K562 (cell line): ENCODE measurements around the gene CHD3. TPM values are rescaled to one million over a fixed set of nuclear protein-coding genes. Genes with fewer than 3 reads are reported as not detected.
A peak's percentile ranks its signal among the peaks of the same experiment; 100 is the strongest.

Experiments
- CEBPB ChIP-seq: fragments of 450-650 bp; IDR thresholded peaks from 2 replicates; pipeline ENCODE4 v1.6.1; 2016; ENCODE audit warnings: missing genetic modification characterization, missing compliant biosample characterization
- E2F3 ChIP-seq: fragments of 250-450 bp; sonication (Bioruptor Pico); IDR thresholded peaks from 2 replicates; pipeline ENCODE4 v1.4.0; 2020; ENCODE audit warnings: mild to moderate bottlenecking
- ELF2 ChIP-seq: fragments of 250-450 bp; sonication (Bioruptor Pico); IDR thresholded peaks from 2 replicates; pipeline ENCODE4 v1.5.0; 2021; ENCODE audit warnings: mild to moderate bottlenecking
- FOXM1 ChIP-seq, 2 experiments: fragments of 450-650 bp in 1 of 2; sonication (generic) in 1 of 2; formaldehyde crosslinking in 1 of 2; IDR thresholded peaks; 2 replicates each; pipeline versions ENCODE4 v1.6.1 to v1.9.0; 2017 to 2022; ENCODE audit warnings: low read depth in 2 of 2, mild to moderate bottlenecking in 2 of 2, missing genetic modification reagents in 1 of 2, moderate library complexity in 1 of 2
- FOXP4 ChIP-seq: sonication (generic); formaldehyde crosslinking; IDR thresholded peaks from 2 replicates; pipeline ENCODE4 v1.8.0; 2022; ENCODE audit warnings: mild to moderate bottlenecking, missing genetic modification reagents, borderline replicate concordance
- HDAC6 ChIP-seq: IDR thresholded peaks from 2 replicates; pipeline ENCODE4 v1.6.1; 2012; ENCODE audit warnings: low read depth, mild to moderate bottlenecking, control low read depth, inconsistent platforms, low read length, moderate library complexity
- ILF3 ChIP-seq: fragments of 450-650 bp; IDR thresholded peaks from 2 replicates; pipeline ENCODE4 v1.6.1; 2018; ENCODE audit warnings: antibody characterized with exemption, mild to moderate bottlenecking, moderate library complexity, borderline replicate concordance
- MAX ChIP-seq: sonication (generic); formaldehyde crosslinking; IDR thresholded peaks from 2 replicates; pipeline ENCODE4 v1.9.0; 2022; ENCODE audit warnings: mild to moderate bottlenecking, missing genetic modification reagents
- NCOA6 ChIP-seq: fragments of 450-650 bp; IDR thresholded peaks from 2 replicates; pipeline ENCODE4 v1.6.1; 2017; ENCODE audit warnings: mild to moderate bottlenecking
- NFYB ChIP-seq: IDR thresholded peaks from 2 replicates; pipeline ENCODE4 v1.6.1; 2011; ENCODE audit warnings: mild to moderate bottlenecking, moderate library complexity; ENCODE audit not compliant: insufficient read length; ENCODE audit errors: extremely low read depth
- PKNOX1 ChIP-seq: fragments of 450-650 bp; IDR thresholded peaks from 2 replicates; pipeline ENCODE4 v1.6.1; 2016
- POLR3A ChIP-seq: IDR thresholded peaks from 2 replicates; pipeline ENCODE4 v1.6.1; 2011; ENCODE audit warnings: borderline replicate concordance, mild to moderate bottlenecking, moderate library complexity; ENCODE audit not compliant: insufficient read length, insufficient read depth; ENCODE audit errors: extremely low read depth
- POLR3G ChIP-seq: IDR thresholded peaks from 2 replicates; pipeline ENCODE4 v1.6.1; 2011; ENCODE audit not compliant: insufficient read length, insufficient replicate concordance; ENCODE audit errors: extremely low read depth
- SMAD2 ChIP-seq: fragments of 150-350 bp; IDR thresholded peaks from 2 replicates; pipeline ENCODE4 v1.6.1; 2014; ENCODE audit warnings: low read depth, mild to moderate bottlenecking, low read length
- SMARCA5 ChIP-seq: fragments of 450-650 bp; IDR thresholded peaks from 2 replicates; pipeline ENCODE4 v1.6.1; 2016
- SRF ChIP-seq, 2 experiments: fragments of 250-450, 450-650 bp in 1 of 2; sonication (Bioruptor Pico) in 1 of 2; sonication (generic) in 1 of 2; formaldehyde crosslinking; IDR thresholded peaks; 2 replicates each; pipeline versions ENCODE4 v1.5.0 to v1.5.1; 2020 to 2022; ENCODE audit warnings: mild to moderate bottlenecking in 1 of 2, missing genetic modification reagents in 1 of 2
- SRSF1 ChIP-seq: fragments of 200-400 bp; formaldehyde crosslinking; IDR thresholded peaks from 2 replicates; pipeline ENCODE4 v1.6.1; 2017; ENCODE audit warnings: mild to moderate bottlenecking, low read depth, low read length, moderate library complexity
- TOE1 ChIP-seq, 2 experiments: fragments of 450-650 bp in 1 of 2; sonication (generic) in 1 of 2; formaldehyde crosslinking in 1 of 2; IDR thresholded peaks; 2 replicates each; pipeline versions ENCODE4 v1.7.1 to v1.8.0; 2016 to 2022; ENCODE audit warnings: borderline replicate concordance in 2 of 2, mild to moderate bottlenecking in 2 of 2, antibody characterized with exemption in 1 of 2, inconsistent platforms in 1 of 2, low read depth in 1 of 2, missing genetic modification reagents in 1 of 2, moderate library complexity in 1 of 2
- ZBTB7A ChIP-seq: IDR thresholded peaks from 2 replicates; pipeline ENCODE4 v1.6.1; 2011; ENCODE audit warnings: low read depth, mild to moderate bottlenecking, low read length, moderate library complexity, borderline replicate concordance; ENCODE audit not compliant: control insufficient read depth
- ZEB2 ChIP-seq: fragments of 450-650 bp; IDR thresholded peaks from 2 replicates; pipeline ENCODE4 v1.6.1; 2016
- ZNF253 ChIP-seq: fragments of 250-450 bp; sonication (Bioruptor Pico); conservative IDR thresholded peaks from 2 replicates; pipeline ENCODE4 v1.6.1; 2021; ENCODE audit warnings: mild to moderate bottlenecking
- ZNF398 ChIP-seq: fragments of 250-450 bp; sonication (Bioruptor Pico); IDR thresholded peaks from 2 replicates; pipeline ENCODE4 v1.8.0; 2021; ENCODE audit warnings: moderate library complexity, mild to moderate bottlenecking, inconsistent platforms
- polyA plus RNA-seq, 8 experiments: library from polyadenylated mRNA; depleted of rRNA in 4 of 8; stranded (reverse) in 5 of 8; unstranded in 3 of 8; fragments of >200 nt; fragmentation: Nextera tagmentation in 2 of 8; fragmentation: Illumina TruSeq in 1 of 8; extraction: Ambion mirVana in 2 of 8; extraction: Trizol in 1 of 8; gene quantifications; 2 replicates each; pipeline versions ENCODE4 v1.2.1 to v1.2.3, GENCODE V29; 2011 to 2014; ENCODE audit warnings: inconsistent platforms in 1 of 8, missing spikeins in 1 of 8
- total RNA-seq, 7 experiments: library from RNA; depleted of rRNA in 6 of 7; stranded (reverse); fragments of >200 nt in 6 of 7; fragmentation: Illumina TruSeq in 2 of 7; extraction: Trizol in 2 of 7; gene quantifications; 2 replicates each; pipeline versions ENCODE4 v1.2.1 to v1.2.3, GENCODE V29; 2011 to 2021; ENCODE audit warnings: low replicate concordance in 1 of 7

CHD3 gene
- total and polyA plus RNA-seq, 9 of the 15 experiments (the other 6 are each of a cell fraction or from before 2014, with no cell fraction given), result 0.39 to 38.2 (median 21.2) TPM

GRCh38 chr17:7915611-7916384, 27.2 kb downstream of the CHD3 start, which contains the start of gene RNF227 (continued):
- TF ChIP-seq NFYB, result peak; percentile 41
- no peak for TF ChIP-seq HDAC6
- TF ChIP-seq ZNF398 (CRISPR knock-in tag), result no peak
- peak; percentile 94; the same call in 1 of the 2 replicates for TF ChIP-seq FOXP4 (CRISPR knock-in tag)
- TF ChIP-seq NCOA6, result no peak
- TF ChIP-seq POLR3A, result no peak
- TF ChIP-seq ELF2 (CRISPR knock-in tag), result no peak
- TF ChIP-seq SRSF1, result no peak
- TF ChIP-seq FOXM1 (IDR thresholded peaks at IDR 0.05; ENCODE audit: low read depth), result no peak
- TF ChIP-seq FOXM1 (CRISPR knock-in tag; IDR thresholded peaks at IDR 0.05; ENCODE audit: low read depth), result no peak
- peak; percentile 96 for TF ChIP-seq MAX (CRISPR knock-in tag)
- TF ChIP-seq PKNOX1, result no peak
- no peak for TF ChIP-seq SRF (CRISPR knock-in tag; IDR thresholded peaks at IDR 0.05)
- TF ChIP-seq ZNF253 (CRISPR knock-in tag), result no peak
- no peak for TF ChIP-seq CEBPB
- peak; percentile 77 for TF ChIP-seq E2F3
- TF ChIP-seq ZEB2, result no peak
- TF ChIP-seq ZBTB7A, result no peak
- TF ChIP-seq ILF3, result no peak
- no peak for TF ChIP-seq SMAD2
- peak; percentile 73; the same call in 1 of the 2 replicates for TF ChIP-seq TOE1 (IDR thresholded peaks at IDR 0.05; ENCODE audit: borderline replicate concordance)
- TF ChIP-seq TOE1 (CRISPR knock-in tag; IDR thresholded peaks at IDR 0.05; ENCODE audit: borderline replicate concordance, low read depth), result no peak; the same call in 1 of the 2 replicates
- TF ChIP-seq POLR3G, result no peak
- no peak for TF ChIP-seq SMARCA5
